GM21717 (cell line): ENCODE results near the gene KCNMB1.

Experiments
- ATAC-seq: cut with Tn5 transposase; IDR thresholded peaks from one replicate; pipeline ENCODE4 v1.9.1; 2021; ENCODE audit warnings: mild to moderate bottlenecking, moderate library complexity; ENCODE audit not compliant: unreplicated experiment

The KCNMB1 gene

GRCh38 chr5:170416526-170416925 lies 27.4 kb upstream of the KCNMB1 start:
- no peak for ATAC-seq

- no peak for ATAC-seq
Observed at GRCh38 chr5:170414786-170415185, 25.6 kb upstream of the KCNMB1 start.

- ATAC-seq = no peak
Observed at GRCh38 chr5:170413897-170414296, 24.7 kb upstream of the KCNMB1 start.

GRCh38 chr5:170411100-170411499 lies 21.9 kb upstream of the KCNMB1 start:
- no peak for ATAC-seq

- ATAC-seq = no peak
Observed at GRCh38 chr5:170410401-170410800, 21.2 kb upstream of the KCNMB1 start.

GRCh38 chr5:170408877-170409660 lies 19.9 kb upstream of the KCNMB1 start:
- no peak for ATAC-seq

GRCh38 chr5:170408226-170408625 lies 19.1 kb upstream of the KCNMB1 start:
- ATAC-seq = no peak

- no peak for ATAC-seq
Observed at GRCh38 chr5:170407062-170407461, 17.9 kb upstream of the KCNMB1 start.

- no peak for ATAC-seq
Observed at GRCh38 chr5:170405817-170406216, 16.6 kb upstream of the KCNMB1 start.

- ATAC-seq = no peak
Observed at GRCh38 chr5:170404398-170404797, 15.2 kb upstream of the KCNMB1 start.

- ATAC-seq = no peak
Observed at GRCh38 chr5:170403675-170404074, 14.5 kb upstream of the KCNMB1 start.

- no peak for ATAC-seq
Observed at GRCh38 chr5:170402508-170402907, 13.3 kb upstream of the KCNMB1 start.

GRCh38 chr5:170397059-170397458 lies 7.9 kb upstream of the KCNMB1 start:
- no peak for ATAC-seq

- ATAC-seq = no peak
Observed at GRCh38 chr5:170393958-170394357, 4.8 kb upstream of the KCNMB1 start.

- ATAC-seq = peak; percentile 61
Observed at GRCh38 chr5:170393235-170393634, 4.1 kb upstream of the KCNMB1 start.

GRCh38 chr5:170390472-170390871 lies 1.3 kb upstream of the KCNMB1 start:
- ATAC-seq = no peak

- no peak for ATAC-seq
Observed at GRCh38 chr5:170389550-170389892, 354 bp upstream of the KCNMB1 start.

- no peak for ATAC-seq
Observed at GRCh38 chr5:170387775-170388639, 1.2 kb downstream of the KCNMB1 start.

GRCh38 chr5:170386743-170387395 lies 2.3 kb downstream of the KCNMB1 start:
- ATAC-seq = no peak

GRCh38 chr5:170383227-170383626 lies 5.9 kb downstream of the KCNMB1 start:
- ATAC-seq = no peak

- no peak for ATAC-seq
Observed at GRCh38 chr5:170382790-170383189, 6.4 kb downstream of the KCNMB1 start.
